ENCODE measurements around the gene COPS9. TPM values are rescaled to one million over a fixed set of nuclear protein-coding genes. Genes with fewer than 3 reads are reported as not detected.

The COPS9 gene
- total RNA-seq, 3 donors from 2014 or later, result 83.9 to 129 (median 94.3) TPM

DNA sequence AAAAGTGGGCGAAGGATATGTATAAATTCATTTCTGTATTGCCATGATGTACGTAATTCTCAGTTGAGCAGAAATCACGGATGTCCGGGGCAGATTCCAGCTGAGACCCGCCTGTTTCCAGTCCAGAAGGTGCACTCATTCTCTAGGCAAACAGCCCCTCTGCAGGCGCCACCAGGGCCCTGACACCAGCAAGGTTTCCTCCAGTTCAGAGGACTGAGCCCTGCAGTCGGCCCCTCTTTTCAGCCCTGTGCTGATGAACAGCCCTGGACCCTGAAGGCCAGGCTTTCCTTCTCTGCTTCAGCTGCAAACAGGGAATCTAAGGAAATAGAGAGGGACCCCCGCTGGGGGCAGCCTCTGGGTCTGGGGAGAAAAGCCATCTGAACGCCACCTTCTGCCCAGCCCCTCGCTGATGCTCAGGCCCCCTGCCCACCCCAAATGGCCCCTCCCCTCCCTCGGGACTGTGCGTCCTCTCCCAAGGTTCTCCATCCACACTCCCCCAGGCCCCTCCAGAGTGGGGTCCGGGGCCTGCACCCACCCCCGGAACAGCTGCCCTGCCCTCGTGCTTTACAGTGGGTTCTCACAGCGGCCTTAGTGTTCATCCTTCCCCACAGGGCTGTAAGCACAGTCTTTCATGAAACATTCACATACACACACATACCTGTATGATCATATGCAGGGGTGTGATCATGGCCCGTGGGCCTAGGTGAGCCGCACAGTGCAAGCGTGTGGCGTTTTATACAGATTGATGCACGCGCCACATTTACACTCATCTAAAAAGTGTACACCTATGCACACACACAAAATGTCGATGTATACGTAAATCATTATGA, 12.1 kb downstream of the COPS9 start:
- DNase-seq, result no peak
- Histone ChIP-seq H3K4me1 (ENCODE audit: low read depth) (no peaks in the 10 kb centered on the region), H3K9me3 (no peaks in the 10 kb centered on the region), H3K36me3 (ENCODE audit: low read depth) (no peaks in the 10 kb centered on the region), H3K4me3 (no peak overlapping the region)
- no peak for ATAC-seq
- intact Hi-C loops (cut with DNase I, micrococcal nuclease), result no loop called here
- TF ChIP-seq, protein P1, sequence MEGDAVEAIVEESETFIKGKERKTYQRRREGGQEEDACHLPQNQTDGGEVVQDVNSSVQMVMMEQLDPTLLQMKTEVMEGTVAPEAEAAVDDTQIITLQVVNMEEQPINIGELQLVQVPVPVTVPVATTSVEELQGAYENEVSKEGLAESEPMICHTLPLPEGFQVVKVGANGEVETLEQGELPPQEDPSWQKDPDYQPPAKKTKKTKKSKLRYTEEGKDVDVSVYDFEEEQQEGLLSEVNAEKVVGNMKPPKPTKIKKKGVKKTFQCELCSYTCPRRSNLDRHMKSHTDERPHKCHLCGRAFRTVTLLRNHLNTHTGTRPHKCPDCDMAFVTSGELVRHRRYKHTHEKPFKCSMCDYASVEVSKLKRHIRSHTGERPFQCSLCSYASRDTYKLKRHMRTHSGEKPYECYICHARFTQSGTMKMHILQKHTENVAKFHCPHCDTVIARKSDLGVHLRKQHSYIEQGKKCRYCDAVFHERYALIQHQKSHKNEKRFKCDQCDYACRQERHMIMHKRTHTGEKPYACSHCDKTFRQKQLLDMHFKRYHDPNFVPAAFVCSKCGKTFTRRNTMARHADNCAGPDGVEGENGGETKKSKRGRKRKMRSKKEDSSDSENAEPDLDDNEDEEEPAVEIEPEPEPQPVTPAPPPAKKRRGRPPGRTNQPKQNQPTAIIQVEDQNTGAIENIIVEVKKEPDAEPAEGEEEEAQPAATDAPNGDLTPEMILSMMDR (IDR thresholded peaks at IDR 0.05), result no peak

DNA sequence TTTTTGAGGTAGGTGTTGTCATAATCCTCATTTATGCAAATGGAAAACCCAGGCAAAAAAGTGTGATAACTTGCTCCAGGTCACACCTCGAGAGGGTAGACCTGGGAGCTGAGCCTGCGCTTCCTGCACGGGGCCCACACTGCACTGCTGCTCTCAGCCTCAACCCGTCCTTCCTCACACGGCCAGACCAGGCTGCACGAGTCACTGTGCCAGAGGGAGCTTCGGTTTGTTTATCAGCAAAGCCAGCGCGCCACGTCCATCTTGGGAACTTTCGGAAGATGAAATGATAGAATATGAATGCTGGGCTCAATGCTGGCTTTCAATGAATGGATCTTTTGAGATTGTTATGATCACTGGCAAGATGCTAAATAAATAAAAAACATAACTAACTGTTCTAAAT, 14.4 kb downstream of the COPS9 start:
- Histone ChIP-seq H3K9me3 (no peaks in the 10 kb centered on the region), H3K4me1 (ENCODE audit: low read depth) (no peaks in the 10 kb centered on the region), H3K36me3 (ENCODE audit: low read depth) (no peaks in the 10 kb centered on the region), H3K4me3 (no peak overlapping the region)
- no peak for DNase-seq
- TF ChIP-seq, protein P1 (IDR thresholded peaks at IDR 0.05), result no peak
- ATAC-seq, result no peak
- intact Hi-C loops (cut with DNase I, micrococcal nuclease), result no loop called here

DNA sequence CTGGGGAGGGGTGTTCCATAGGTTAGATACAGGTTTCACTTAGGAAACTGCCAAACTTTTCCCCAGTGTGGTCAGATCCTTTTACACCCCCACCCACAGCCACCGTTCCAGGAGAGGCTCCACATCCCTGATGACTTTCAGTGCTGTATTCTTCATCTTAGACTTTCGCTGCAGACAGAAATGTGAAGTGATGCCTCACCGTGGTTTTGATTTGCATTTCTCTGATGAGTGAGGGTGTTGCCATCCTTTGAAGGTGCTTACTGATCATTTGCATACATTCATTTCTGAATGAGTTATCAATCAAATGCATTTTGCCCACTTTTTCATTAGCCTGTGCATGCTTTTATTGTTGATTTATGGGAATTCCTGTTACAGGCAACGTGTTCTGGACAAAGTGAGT, 14.9 kb downstream of the COPS9 start:
- Histone ChIP-seq H3K4me1 (ENCODE audit: low read depth) (no peaks in the 10 kb centered on the region), H3K9me3 (no peaks in the 10 kb centered on the region), H3K4me3 (no peak overlapping the region), H3K36me3 (ENCODE audit: low read depth) (no peaks in the 10 kb centered on the region)
- ATAC-seq (no peak), DNase-seq (no peak)
- TF ChIP-seq, protein P1 (IDR thresholded peaks at IDR 0.05), result no peak
- intact Hi-C loops (cut with DNase I, micrococcal nuclease), result no loop called here

DNA sequence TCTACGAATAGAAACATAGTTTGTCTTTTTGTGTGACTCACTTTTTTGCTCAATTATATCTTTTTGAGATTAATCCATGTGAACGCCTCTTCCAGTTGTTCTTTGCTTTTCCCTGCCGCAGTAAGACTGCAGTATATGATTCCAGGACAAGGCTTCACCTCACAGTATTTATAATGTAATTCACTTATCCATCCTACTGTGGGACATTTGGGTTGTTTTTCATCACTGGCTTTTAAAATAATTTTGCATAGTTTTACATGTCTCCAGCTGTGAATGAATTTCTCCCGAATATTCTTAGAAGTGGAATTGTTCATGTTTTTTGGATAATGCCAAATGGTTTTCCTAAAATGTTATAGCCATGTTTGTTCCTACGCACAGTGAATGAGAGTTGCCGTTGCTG, 21.9 kb downstream of the COPS9 start:
- DNase-seq (no peak), ATAC-seq (no peak)
- intact Hi-C loops (cut with DNase I, micrococcal nuclease), result no loop called here
- Histone ChIP-seq H3K9me3 (no peaks in the 10 kb centered on the region), H3K4me3 (no peak overlapping the region), H3K36me3 (ENCODE audit: low read depth) (no peaks in the 10 kb centered on the region), H3K4me1 (ENCODE audit: low read depth) (no peaks in the 10 kb centered on the region)
- TF ChIP-seq, protein P1 (IDR thresholded peaks at IDR 0.05), result no peak

DNA sequence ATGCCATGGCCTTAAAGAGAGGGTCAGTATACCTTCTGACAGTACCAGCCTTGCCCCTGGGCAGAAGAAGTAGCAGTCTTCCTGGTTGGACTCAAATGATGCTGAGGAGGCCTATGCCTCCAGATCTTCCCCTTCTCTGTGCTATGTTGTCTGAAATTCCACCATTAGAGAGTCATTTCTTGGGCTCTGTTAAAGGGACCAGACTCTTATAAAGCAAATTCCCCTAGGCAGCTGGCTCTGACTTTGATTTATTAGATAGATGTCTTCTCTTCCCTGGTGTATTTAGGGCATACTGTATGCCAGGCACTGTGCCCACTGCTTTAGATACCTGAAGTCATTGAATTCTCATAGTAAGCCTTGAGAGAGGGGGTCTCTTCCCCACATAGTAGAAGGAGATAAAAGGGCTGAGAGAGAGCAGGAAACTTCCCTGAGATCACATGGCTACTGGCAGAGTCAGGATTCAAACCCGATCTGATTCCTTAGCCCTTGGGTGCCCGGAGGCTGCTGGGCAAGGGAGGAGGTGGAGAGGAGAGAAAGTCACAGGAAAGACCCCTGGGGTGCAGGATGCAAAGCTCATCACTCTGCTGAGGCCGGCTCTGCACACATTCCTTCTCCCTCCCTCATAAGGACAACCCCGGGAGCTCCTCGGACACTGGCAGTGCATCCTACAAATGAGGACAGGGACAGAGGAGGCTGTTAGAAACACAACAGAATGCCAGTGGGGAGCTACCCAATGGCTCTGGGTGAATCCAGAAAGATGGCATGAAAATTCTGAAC, 23.0 kb downstream of the COPS9 start:
- Histone ChIP-seq H3K4me3 (no peak overlapping the region), H3K36me3 (ENCODE audit: low read depth) (no peaks in the 10 kb centered on the region), H3K4me1 (ENCODE audit: low read depth) (no peaks in the 10 kb centered on the region), H3K9me3 (no peaks in the 10 kb centered on the region)
- TF ChIP-seq, protein P1 (IDR thresholded peaks at IDR 0.05), result no peak
- DNase-seq (no peak), ATAC-seq (no peak)
- intact Hi-C loops (cut with DNase I, micrococcal nuclease), result no loop called here

Data from mucosa of descending colon (tissue), 3 donors.